Measurements from ENCODE around the gene TRABD.
"Not testable (repeated sequence)": the region's sequence is repeated elsewhere in the genome, so short reads cannot be mapped to it uniquely, and the experiment has no call there.

The TRABD gene

DNA sequence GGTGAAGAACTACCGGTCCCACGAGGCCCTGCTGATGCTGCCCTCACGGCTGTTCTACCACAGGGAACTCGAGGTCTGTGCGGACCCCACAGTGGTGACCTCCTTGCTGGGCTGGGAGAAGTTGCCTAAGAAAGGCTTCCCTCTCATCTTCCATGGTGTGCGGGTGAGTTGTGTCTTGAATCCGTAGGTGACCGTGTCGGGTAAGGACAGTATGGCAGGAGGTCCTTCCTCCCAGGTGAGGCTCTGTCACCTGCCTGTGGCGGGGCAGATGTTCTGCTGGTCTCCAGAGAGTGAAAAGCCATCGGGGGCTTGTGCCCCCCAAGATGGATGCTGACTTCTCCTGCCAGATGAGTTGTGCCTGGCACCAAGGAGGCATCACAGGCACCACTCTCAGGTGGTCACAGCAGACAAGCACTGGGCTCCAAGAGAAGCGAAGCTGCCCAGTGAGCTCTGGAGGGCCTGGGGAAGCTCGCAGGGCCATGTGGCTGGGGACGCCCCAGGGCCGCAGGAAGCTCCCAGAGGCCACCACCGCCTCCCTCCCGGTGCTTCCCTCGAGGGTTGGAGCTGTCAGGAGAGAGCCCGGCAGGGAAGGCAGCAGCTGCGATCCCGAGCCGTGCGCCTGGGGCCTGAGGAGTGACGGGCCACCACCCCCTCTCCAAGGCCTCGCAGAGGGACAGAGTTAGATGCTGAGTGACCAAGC lies 32.5 kb upstream of the TRABD start:
- DNase-seq = no peak

DNA sequence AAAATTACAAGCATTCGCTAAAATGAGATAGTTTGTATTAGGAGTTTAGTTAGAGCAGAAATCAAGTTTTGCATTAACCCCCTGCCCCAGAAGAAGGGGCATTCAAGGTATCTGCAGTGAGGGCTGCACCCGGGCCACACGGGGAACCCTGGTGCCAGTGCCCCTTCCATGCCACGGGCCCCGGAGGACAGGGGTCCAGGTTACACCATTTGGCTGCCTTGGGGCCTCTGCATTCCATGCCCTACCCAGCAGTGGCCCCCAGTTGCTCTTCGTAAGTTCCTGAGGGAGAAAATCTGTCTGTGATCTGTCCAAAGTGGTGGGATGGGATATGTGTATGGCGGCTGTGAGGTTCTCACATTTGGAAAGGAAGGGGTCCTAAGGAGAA lies 32.0 kb upstream of the TRABD start:
- DNase-seq = no peak

DNA sequence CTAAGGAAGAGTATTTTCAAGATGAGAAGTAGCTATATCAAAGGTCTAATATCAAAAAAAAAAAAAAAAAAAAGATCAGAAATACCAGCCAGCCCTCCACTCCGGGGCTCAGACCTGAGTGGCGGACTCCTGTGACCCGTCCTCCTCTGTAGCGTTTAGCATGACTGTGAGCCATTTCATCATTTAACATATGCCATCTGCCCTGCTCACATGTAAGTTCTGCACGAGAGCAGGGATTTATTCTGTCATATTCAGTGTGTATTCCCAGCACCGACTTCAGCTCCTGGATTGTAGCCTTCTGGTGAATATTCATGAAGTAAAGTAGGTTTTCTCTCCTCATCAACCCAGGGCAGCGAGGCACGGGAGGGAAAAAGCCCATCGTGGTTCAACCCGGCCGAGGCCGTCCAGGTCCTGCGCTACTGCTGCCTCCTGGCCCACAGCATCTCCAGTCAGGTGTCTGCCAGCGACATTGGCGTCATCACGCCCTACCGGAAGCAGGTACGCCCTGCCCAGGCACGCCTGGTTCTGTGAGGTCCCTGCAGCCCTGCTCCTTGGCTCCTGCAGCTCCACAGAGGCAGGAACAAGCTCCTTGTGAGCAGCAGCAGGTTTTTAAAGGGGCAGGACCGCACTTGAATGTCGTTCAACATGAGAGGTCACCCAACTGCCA lies 27.9 kb upstream of the TRABD start:
- DNase-seq = no peak

DNA sequence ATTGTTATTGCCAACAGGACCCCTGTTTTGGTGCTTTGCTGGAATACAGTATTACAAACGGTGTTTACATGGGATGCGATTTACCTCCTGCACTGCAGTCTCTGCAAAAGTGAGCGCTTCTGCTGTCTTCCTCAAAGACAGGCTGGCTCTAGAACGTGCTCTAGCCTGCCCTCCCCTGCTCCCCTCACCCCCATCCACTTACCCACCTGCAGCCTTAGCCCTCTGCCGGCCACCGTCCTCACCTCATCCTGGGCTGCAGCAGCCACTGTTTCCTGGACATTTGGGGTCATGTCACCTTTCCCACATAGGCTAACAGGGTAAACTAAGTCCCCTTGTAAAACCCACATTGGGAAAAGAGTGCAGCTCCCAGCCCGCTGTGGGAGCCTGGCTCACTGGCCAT lies 24.8 kb upstream of the TRABD start:
- no peak for DNase-seq

DNA sequence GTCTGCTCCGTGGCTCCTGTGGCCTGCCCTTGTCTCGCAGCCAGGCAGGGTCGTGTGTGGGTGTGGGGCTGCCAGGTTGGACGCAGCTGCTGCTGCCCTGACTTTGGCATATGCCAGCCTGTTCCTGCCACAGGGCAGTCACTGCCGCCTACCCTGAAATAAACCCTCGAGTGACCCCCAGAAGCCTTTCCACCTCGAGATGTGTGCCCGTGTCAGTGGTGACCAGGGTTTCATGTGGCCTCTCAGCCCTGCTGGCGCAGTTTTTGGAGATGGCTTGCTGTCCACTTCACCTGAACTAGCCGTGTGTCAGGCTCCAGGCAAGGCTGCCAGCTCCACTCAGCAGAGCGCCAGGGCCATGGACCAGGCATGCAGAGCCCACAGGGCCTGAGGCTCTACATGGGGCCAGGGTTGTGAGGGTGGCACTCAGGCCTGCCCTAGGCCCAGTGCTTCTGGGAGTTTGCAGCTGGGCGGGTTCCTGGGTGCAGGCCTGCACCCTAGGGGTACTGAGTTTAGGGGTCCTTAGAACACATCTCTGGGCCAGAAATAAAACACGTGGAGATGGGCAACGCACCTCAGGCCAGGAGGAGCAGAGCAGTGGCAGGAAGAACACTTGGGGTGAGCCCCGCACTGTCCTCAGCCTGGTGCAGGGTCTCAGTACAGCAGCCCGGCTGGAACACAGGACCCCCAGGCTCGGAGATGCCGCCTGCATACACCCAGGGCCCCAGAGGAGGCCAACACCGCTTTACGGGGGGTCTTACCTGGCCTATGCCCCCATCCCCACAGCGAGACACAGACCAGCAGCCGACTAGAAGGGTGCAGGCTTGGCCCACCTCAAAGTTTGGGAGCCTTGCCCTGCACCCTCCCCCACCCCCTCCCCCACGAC lies 24.0 kb upstream of the TRABD start:
- no peak for DNase-seq

DNA sequence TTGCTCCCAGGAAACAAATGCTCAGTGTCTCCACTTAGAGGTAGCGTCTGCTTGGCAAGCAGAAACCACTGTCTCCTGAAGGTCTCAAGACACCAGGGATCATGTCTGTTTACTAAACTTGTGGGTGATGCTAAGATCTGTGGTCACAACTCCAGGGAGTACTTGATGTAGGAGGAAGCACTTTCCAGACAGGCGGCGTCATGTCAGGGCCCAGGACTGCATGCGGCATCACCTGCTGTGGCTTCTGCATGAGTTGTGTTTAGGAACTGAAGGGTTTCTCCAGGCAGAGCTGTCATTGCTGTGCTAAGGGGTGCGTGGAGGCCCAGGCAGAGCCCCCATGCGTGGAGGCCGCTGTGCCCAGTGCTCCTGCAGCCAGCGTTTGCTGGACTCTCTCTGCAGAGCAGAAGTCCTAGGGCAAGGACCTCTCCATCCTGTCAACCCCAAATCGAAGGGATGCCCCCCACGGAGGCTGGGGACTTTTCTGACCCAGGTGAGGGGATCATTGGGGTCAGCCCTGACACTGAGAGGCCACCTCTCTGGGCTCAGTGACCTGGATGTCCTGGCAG lies 23.2 kb upstream of the TRABD start:
- DNase-seq = peak; percentile 47

DNA sequence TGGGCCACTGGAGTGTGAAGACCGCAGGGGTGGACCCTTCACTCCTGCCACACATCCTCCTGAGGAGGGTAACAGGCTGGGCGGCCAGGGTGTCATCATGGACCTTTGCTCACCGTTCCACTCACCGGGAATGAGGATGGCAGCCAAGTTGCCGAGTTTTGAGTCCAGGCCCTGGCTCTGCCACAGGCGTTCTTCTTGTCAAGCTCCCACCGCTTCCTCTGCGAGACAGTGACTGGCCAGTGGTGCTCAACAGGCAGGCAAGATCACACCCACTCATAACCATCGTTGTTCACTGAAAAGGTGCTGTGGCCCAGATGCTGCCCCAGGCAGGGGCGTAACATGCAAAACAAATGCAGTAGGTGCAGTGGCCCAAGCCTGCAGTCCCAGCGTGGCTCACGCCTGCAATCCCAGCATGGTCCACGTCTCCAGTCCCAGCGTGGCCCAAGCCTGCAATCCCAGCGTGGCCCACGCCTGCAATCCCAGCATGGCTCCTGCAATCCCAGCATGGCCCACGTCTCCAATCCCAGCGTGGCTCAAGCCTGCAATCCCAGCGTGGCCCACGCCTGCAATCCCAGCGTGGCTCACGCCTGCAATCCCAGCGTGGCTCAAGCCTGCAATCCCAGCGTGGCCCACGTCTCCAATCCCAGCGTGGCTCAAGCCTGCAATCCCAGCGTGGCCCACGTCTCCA lies 20.1 kb upstream of the TRABD start:
- DNase-seq = no peak

DNA sequence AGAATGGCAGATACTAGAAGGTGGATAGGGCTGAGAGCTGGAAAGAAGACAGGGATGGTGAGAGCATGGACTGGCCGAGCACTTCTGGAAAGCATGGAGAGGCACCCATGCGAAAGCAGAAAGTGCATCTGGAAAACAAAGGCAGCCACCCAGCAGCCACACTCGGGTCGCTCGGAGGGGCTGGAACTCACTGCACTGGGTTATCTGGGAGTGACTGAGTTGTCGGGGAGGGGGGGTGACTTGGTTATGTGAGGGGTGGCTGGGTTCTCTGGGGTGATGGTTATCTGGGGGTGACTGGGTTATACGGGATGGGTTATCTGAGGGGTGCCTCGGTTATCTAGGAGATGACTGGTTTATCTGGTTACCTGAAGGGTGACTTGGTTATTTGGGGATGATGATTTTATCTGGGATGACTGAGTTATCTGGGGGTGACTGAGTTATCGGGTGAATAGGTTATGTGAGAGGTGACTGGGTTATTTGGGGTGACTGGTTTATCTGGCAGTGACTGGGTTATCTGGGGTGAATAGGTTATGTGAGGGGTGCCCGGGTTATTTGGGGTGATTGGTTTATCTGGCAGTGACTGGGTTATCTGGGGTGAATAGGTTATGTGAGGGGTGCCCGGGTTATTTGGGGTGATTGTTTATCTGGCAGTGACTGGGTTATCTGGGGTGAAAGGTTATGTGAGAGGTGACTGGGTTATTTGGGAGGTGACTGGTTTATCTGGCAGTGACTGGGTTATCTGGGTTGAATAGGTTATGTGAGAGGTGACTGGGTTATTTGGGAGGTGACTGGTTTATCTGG lies 17.8 kb upstream of the TRABD start:
- DNase-seq = no peak

DNA sequence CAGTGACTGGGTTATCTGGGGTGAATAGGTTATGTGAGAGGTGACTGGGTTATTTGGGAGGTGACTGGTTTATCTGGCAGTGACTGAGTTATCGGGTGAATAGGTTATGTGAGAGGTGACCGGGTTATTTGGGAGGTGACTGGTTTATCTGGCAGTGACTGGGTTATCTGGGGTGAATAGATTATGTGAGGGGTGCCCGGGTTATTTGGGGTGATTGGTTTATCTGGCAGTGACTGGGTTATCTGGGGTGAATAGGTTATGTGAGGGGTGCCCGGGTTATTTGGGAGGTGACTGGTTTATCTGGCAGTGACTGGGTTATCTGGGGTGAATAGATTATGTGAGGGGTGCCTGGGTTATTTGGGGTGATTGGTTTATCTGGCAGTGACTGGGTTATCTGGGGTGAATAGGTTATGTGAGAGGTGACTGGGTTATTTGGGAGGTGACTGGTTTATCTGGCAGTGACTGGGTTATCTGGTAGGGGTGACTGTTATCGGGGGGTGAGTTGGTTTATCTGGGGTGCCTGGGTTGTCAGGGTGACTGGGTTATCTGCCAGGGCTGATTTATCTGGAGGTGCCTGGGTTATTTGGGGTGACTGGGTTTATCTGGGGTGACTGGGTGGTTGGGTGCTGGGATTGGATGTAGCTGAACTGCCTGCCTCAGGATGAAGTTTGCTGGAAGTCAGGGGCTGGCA lies 17.1 kb upstream of the TRABD start:
- not testable (repeated sequence) for DNase-seq

DNA sequence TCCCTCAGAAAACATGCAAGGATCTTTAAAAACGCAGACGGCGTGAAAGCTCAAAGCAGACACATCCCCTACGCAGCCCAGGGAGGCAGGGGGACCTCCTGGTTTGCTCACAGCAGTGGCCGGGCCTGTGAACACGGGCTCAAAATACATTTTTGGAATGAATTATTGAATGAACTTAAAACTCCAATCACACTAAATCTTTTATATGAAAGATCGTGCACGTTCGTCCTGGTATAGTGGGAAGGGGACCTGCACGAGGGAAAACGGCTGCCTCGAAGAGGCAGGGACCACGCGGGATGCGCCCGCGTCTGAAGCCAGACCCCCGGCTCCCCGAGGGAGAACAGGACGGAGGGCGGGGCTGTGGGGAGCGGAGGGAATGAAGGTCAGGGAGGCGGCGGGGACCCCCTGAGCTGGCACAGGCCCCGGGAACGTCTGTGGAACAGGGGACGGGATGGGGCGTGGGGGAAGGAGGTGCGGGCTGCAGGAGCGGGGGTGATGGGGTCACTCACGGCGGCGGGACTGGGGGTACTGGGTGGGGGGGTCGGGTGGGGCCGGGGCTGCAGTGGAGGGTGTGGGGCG lies 16.4 kb upstream of the TRABD start:
- DNase-seq = no peak

DNA sequence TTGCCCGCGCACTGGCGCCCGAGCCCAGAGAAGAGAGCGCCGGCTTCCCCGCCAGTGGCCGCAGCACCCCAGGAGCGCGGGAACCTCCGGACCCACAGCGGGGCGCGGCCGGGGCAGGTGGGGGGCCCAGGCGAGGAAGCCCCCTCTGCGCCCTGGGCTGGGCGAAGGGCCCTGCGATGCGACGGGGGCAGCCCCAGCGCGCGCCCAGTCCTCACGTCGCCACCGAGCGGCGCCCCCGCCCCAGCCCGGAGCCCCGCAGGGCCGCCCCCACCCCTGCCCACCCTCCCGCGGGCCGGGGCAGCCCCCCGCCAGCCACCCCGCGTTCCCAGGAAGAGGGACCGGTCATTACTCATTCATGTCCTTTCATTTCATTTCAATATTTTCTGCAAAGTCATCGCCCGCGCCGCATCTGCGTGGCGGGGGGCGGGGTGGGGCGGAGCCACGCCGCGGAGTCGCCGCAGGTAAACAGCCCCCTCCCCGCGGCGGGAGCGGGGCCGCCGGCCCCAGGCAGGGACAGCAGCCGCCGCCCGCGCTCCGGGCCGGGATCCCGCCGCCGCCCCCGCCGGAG lies 15.9 kb upstream of the TRABD start:
- peak; percentile 84 for DNase-seq

DNA sequence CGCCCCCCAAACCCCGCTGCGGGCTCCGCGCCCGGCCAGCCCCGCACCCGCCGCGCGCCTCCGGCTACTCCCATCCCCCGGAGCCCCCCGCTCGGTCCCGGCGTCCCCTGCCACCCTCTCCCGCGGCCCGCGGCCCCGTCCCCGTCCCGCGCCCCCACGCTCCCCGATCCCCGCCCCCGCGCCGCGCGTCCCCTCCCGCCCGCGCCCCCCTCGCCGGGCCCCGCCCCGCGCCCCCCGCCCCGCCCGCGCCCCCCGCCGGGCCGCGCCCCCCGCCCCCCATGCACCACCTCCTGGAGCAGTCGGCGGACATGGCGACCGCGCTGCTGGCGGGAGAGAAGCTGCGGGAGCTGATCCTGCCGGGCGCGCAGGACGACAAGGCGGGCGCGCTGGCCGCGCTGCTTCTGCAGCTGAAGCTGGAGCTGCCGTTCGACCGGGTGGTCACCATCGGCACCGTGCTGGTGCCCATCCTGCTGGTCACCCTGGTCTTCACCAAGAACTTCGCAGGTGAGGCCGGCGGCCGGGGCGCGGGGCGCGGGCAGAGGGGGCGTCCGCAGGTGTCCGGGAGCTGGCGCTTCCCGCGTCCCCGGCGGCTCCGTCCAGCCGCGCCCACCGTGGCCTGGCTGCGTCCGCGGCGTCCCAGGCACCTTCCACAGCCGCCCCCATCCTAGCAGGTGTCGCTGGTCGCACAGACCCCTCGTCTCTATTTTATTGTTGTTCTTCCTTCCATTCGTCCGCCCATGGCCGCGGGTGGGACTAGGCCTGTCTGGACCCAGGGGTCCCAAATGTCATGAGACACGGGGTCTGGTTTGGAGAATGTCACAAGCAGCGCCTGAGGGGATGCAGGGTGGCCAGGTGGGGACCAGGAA lies 15.0 kb upstream of the TRABD start, which contains the start of gene PANX2:
PANX2 (plus strand) TSS at position 279 of the 866 bp plus-strand sequence; CDS start at position 279, 0 bp downstream.
- no peak for DNase-seq

DNA sequence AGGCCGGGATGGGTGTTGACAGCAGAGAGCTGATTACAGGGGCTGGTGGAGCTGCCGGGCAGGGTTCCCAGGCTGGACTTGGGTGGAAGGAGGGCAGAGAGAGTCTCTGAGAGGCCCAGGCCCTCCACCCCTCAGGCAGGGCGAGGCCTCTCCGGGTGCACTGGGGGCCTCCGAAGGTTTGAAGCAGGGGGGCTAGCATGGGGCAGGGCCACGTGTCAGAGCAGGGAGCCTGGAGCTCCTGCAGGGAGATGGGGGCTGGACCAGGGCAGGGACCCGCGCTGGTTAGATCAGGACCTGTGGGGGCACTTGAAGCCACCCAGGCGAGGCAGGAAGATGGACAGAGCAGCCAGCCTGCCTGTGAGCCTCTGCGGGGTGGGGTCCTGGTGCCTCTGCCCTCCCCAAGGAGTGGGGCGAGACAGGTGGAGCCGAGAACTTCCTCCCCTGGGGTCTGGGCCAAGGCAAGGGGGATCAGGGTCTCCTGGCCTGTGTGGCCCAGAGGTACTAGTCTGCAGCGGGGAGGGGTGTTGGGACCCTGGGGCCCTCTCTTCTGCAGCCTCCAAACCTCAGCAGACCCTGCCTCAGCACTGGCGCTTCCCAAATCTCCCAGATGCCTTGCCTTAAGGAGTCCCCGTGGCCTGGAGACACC lies 14.3 kb upstream of the TRABD start:
- DNase-seq = no peak

DNA sequence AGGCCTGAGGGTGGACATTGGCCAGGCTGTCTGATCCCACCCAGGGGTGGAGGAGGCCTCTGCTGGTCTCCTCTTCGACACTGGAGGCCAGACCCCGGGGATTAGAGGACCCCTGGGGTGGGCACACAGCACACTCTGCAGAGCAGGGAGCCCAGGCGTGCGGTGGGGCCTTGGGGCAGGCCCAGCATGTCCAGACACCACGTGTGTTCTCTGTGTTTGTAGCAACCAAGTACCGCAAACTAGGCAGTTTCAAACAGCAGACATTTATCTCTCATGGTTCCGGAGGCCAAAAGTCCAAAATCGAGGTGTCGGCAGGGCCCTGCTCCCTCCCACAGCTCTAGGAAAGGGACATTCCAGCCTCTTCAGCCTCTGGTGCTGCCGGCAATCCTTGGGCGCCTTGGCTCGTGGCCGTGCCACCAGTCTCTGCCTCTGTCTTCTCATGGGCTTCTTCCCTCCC lies 13.7 kb upstream of the TRABD start:
- no peak for DNase-seq

DNA sequence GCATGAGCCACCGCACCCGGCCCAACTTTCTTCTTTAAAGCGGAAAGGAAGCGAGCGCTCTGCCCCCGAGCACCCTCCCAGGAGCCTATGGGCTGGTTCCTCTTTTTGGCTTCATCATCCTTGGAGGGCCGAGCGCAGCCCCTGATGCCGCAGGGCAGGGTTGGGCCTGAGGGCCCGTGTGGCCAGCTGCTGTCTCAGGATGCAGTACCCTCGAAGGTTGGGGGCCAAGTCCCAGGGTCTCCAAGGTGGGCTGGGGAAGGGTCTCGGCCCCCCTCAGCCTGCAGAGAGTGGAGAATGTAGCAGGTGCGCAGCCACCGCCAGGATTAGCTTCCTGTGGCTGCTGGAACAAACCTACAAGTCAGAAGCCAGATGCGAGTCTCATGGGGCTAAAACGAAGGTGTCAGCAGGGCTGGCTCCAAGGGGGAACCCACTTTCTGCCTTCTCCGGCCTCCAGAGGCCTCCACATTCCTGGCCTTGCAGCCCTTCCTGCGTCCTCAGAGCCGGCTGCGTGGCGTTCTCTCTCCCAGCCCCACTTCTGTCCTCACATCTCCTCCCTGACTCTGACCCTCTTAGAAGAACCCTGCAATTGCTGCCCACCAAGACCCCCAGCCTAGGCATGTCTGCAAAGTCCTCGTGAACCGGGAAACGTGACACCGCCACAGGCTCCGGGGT lies 12.3 kb upstream of the TRABD start:
- DNase-seq = no peak

DNA sequence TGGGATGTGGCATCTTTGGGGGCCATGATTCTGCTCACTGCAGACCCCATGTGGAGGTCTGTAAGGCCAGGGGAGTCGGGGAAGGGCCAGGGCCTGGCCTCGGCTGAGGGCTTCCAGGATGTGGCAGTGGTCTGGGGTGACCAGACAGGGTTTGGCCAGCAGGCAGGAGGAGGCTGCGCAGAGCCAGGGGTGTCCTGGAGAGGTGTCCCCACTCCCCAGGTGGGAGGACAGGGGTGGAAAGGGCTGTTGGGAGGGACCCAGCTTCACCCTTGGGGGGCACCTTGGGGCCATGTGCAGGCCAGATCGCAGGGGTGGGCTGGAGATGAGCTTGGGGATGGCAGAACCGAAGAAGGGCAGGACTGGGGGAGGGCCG lies 11.7 kb upstream of the TRABD start:
- DNase-seq = no peak

DNA sequence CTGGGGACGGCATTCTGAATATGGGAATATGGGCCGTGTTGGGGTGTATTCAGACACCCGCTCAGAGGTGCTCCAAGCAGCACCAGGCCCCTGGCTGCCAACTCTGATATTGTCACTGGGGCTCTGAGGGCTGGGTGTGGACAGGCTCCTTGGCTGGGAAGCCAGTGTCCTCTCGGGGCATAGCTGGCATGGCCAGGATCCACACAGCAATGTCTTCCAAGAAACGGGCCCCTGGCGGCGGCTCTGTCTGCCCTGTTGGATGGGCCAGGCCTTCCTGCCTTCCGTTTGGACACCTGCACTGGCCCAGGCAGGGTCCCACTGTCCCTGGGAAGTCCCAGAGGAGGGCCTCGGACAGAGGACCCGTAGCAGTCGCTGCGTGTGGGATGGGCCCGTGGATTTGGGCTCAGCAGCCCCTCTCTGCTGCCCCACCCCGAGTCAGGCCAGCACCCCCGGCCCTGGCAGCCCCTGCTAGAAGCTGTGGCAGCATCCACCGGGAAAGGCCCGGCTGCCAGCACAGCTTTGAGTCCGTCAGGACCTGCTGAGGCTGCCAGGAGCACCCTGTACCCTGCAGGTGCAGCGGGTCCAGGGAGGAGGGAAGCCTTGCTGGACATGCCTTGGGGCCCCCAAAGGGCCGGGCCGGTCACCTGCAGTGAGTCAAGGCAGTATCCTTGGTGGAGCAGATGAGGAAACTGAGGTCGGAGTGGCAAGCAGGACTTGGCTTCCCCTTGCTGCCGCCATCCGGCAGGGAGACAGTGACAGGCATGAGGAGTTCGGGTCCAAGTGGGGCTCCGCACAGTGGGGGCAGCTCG lies 11.1 kb upstream of the TRABD start:
- DNase-seq = no peak

DNA sequence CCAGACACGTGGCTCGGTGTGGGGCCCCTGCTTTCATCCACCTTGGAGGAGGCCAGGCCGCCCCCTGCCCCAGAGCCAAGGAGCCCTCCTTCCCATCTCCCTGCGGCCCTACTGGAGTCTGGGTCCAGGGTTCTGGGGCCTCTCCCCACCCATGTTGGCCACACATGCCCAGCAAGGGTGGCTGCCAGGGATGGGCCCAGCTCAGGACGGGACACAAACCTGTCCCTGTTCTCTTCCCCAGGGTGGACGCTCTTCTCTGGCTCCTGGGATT lies 10.6 kb upstream of the TRABD start:
- no peak for DNase-seq

Data from activated CD8-positive, alpha-beta memory T cell treated with anti-CD3 and anti-CD28 coated beads for 24 hours (primary cell).